ENCODE results near the gene CATSPER3.
"Not testable (repeated sequence)": the region's sequence is repeated elsewhere in the genome, so short reads cannot be mapped to it uniquely, and the experiment has no call there.

Gene CATSPER3

GRCh38 chr5:134982230-134982629 lies 14.5 kb downstream of the CATSPER3 start:
- no peak overlapping the region for H3K27ac ChIP-seq
- H3K4me3 ChIP-seq, result no peak overlapping the region
- H3K36me3 ChIP-seq, result peaks cover 5 to 26% (median 8%) of the 10 kb centered on the region in 11 experiments; a peak in 13 of 22 replicates
- no peaks in the 10 kb centered on the region for H3K4me1 ChIP-seq
- no peaks in the 10 kb centered on the region for H4K20me1 ChIP-seq
- H3K27me3 ChIP-seq, result no peaks in the 10 kb centered on the region
- no peak overlapping the region for H3K4me2 ChIP-seq
- H3K9me3 ChIP-seq (replicated peaks in 1 of 11), result peaks cover 67 to 79% (median 72%) of the 10 kb centered on the region in 11 experiments
- no peak overlapping the region for H3K9ac ChIP-seq
- TF ChIP-seq Cebpa-rat (IDR thresholded peaks at IDR 0.05), result no peak

GRCh38 chr5:134989266-134989830 lies 21.6 kb downstream of the CATSPER3 start:
- Histone ChIP-seq H3K36me3 (no peaks in the 10 kb centered on the region; a peak in 1 of 22 replicates), H3K9ac (no peak overlapping the region), H4K20me1 (no peaks in the 10 kb centered on the region), H3K4me2 (no peak overlapping the region), H3K4me3 (no peak overlapping the region), H3K9me3 (replicated peaks in 1 of 11) (peaks cover 7 to 24% (median 14%) of the 10 kb centered on the region in 11 experiments; a peak in 18 of 22 replicates), H3K27me3 (no peaks in the 10 kb centered on the region), H3K27ac (no peak overlapping the region), H3K4me1 (peaks cover under 1 to 9% (median 6%) of the 10 kb centered on the region in 10 experiments; a peak in 15 of 20 replicates)
- no peak for TF ChIP-seq Cebpa-rat (IDR thresholded peaks at IDR 0.05)

GRCh38 chr5:134990183-134990582 lies 22.5 kb downstream of the CATSPER3 start:
- H4K20me1 ChIP-seq, H3K4me3 ChIP-seq, H3K9ac ChIP-seq, H3K4me2 ChIP-seq, H3K36me3 ChIP-seq, H3K27me3 ChIP-seq, H3K27ac ChIP-seq: not testable (repeated sequence)
- Histone ChIP-seq H3K4me1 (peaks cover 7 to 17% (median 15%) of the 10 kb centered on the region in 10 experiments; a peak in 19 of 20 replicates), H3K9me3 (replicated peaks in 1 of 11) (peaks cover 0 to 16% (median 9%) of the 10 kb centered on the region in 11 experiments; a peak in 13 of 22 replicates)

- Histone ChIP-seq H3K4me2 (no peak overlapping the region), H3K4me3 (no peak overlapping the region), H3K27ac (no peak overlapping the region), H4K20me1 (no peaks in the 10 kb centered on the region), H3K27me3 (no peaks in the 10 kb centered on the region), H3K9me3 (replicated peaks in 1 of 11) (peaks cover 0 to 13% (median 9%) of the 10 kb centered on the region in 11 experiments; a peak in 12 of 22 replicates), H3K9ac (no peak overlapping the region), H3K4me1 (peaks cover 10 to 25% (median 17%) of the 10 kb centered on the region in 10 experiments; a peak in 19 of 20 replicates), H3K36me3 (peaks cover 0 to 5% (median 0%) of the 10 kb centered on the region in 11 experiments; a peak in 2 of 22 replicates)
- no peak for TF ChIP-seq Cebpa-rat (IDR thresholded peaks at IDR 0.05)
These were observed 24.4 kb downstream of the CATSPER3 start for GRCh38 chr5:134992148-134992547.

GRCh38 chr5:134993161-134993560 lies 25.5 kb downstream of the CATSPER3 start:
- Histone ChIP-seq H3K9me3 (replicated peaks in 1 of 11) (peaks cover 0 to 13% (median 9%) of the 10 kb centered on the region in 11 experiments; a peak in 12 of 22 replicates), H3K27me3 (no peaks in the 10 kb centered on the region), H3K4me2 (no peak overlapping the region), H4K20me1 (no peaks in the 10 kb centered on the region), H3K4me3 (no peak overlapping the region), H3K27ac (no peak overlapping the region), H3K36me3 (peaks cover 0 to 6% (median 0%) of the 10 kb centered on the region in 11 experiments; a peak in 2 of 22 replicates), H3K4me1 (peaks cover 10 to 25% (median 17%) of the 10 kb centered on the region in 10 experiments; a peak in 19 of 20 replicates), H3K9ac (no peak overlapping the region)
- no peak for TF ChIP-seq Cebpa-rat (IDR thresholded peaks at IDR 0.05)

- Histone ChIP-seq H3K4me2 (peak overlapping the region in 10 of 11 experiments; percentile 24 to 79 (median 48); a peak in 16 of 22 replicates), H3K27ac (peak overlapping the region in 3 of 11 experiments; percentile 8 to 45 (median 18); a peak in 3 of 22 replicates), H3K27me3 (no peaks in the 10 kb centered on the region), H3K9ac (no peak overlapping the region), H3K9me3 (replicated peaks in 1 of 11) (peaks cover 0 to 13% (median 9%) of the 10 kb centered on the region in 11 experiments; a peak in 12 of 22 replicates), H3K4me3 (no peak overlapping the region), H3K36me3 (peaks cover 0 to 6% (median 0%) of the 10 kb centered on the region in 11 experiments; a peak in 2 of 22 replicates), H3K4me1 (peaks cover 10 to 25% (median 17%) of the 10 kb centered on the region in 10 experiments; a peak in 19 of 20 replicates), H4K20me1 (no peaks in the 10 kb centered on the region)
- no peak for TF ChIP-seq Cebpa-rat (IDR thresholded peaks at IDR 0.05)
These were observed 27.0 kb downstream of the CATSPER3 start for GRCh38 chr5:134994560-134995156.

GRCh38 chr5:134995850-134996402 lies 28.2 kb downstream of the CATSPER3 start:
- peaks cover 0 to 10% (median 7%) of the 10 kb centered on the region in 11 experiments; a peak in 12 of 22 replicates for H3K9me3 ChIP-seq (replicated peaks in 1 of 11)
- no peak for TF ChIP-seq Cebpa-rat (IDR thresholded peaks at IDR 0.05)
- no peaks in the 10 kb centered on the region for H4K20me1 ChIP-seq
- peaks cover 0 to 6% (median 0%) of the 10 kb centered on the region in 11 experiments; a peak in 2 of 22 replicates for H3K36me3 ChIP-seq
- H3K4me3 ChIP-seq, result no peak overlapping the region
- H3K27ac ChIP-seq, result no peak overlapping the region
- no peaks in the 10 kb centered on the region for H3K27me3 ChIP-seq
- H3K4me1 ChIP-seq, result peaks cover 10 to 25% (median 17%) of the 10 kb centered on the region in 10 experiments; a peak in 19 of 20 replicates
- no peak overlapping the region for H3K9ac ChIP-seq
- peak overlapping the region in 1 of 11 experiments; percentile 79; a peak in 1 of 22 replicates for H3K4me2 ChIP-seq

GRCh38 chr5:134997015-134997414 lies 29.3 kb downstream of the CATSPER3 start:
- Histone ChIP-seq H3K9me3 (replicated peaks in 1 of 11) (no peaks in the 10 kb centered on the region), H3K36me3 (peaks cover 0 to 6% (median 0%) of the 10 kb centered on the region in 11 experiments; a peak in 2 of 22 replicates), H3K27ac (no peak overlapping the region), H3K27me3 (no peaks in the 10 kb centered on the region), H3K9ac (no peak overlapping the region), H3K4me3 (no peak overlapping the region), H4K20me1 (no peaks in the 10 kb centered on the region), H3K4me2 (no peak overlapping the region), H3K4me1 (peaks cover 10 to 25% (median 17%) of the 10 kb centered on the region in 10 experiments; a peak in 19 of 20 replicates)
- TF ChIP-seq Cebpa-rat (IDR thresholded peaks at IDR 0.05), result no peak

GRCh38 chr5:134998068-134998467 lies 30.4 kb downstream of the CATSPER3 start:
- not testable (repeated sequence) for H3K4me3 ChIP-seq; H3K9ac ChIP-seq; H3K9me3 ChIP-seq (replicated peaks in 1 of 11); H3K27ac ChIP-seq; H3K36me3 ChIP-seq; H3K4me2 ChIP-seq; H4K20me1 ChIP-seq; H3K27me3 ChIP-seq
- H3K4me1 ChIP-seq, result peaks cover 10 to 25% (median 17%) of the 10 kb centered on the region in 10 experiments; a peak in 19 of 20 replicates
